Left ventricle myocardium superior (tissue), 1 donor: ENCODE measurements around the gene LIMCH1. TPM values are rescaled to one million over a fixed set of nuclear protein-coding genes. Genes with fewer than 3 reads are reported as not detected.

Experiments used
- ATAC-seq: fragments of 200-7000 bp; cut with Tn5 transposase; one replicate; pipeline ENCODE4 v1.9.1; 2020; ENCODE audit warnings: mild to moderate bottlenecking, moderate library complexity
- DNase-seq: peaks from one replicate; pipeline ENCODE4 v3.0.0-alpha.2; 2020
- intact Hi-C: fragments of 100-400 bp; cut with micrococcal nuclease; formaldehyde crosslinking; loops from one replicate; pipeline ENCODE4 v1.11.0; 2022
- total RNA-seq: library from RNA; stranded (reverse); fragmentation: NEBNext Ultra II Directional; extraction: Animal tissue kit (Norgen Biotek cat#: 25700); gene quantifications from one replicate; pipeline ENCODE4 v1.2.1, GENCODE V29; 2021
- donor health status: DM: no; HTN: yes; CAD: no; lungs with severe emphysema.

LIMCH1 gene
- total RNA-seq, 1 donor from 2014 or later, result 232 TPM

- intact Hi-C loops, result no loop called here
- ATAC-seq, result no peak
- DNase-seq, result no peak
These were observed 203.4 kb downstream of the LIMCH1 start for GRCh38 chr4:41741354-41741753.

- no peak for DNase-seq
- intact Hi-C loops, result no loop called here
- ATAC-seq, result no peak
These were observed 206.8 kb downstream of the LIMCH1 start for GRCh38 chr4:41744572-41745291.

GRCh38 chr4:41745292-41746024, 207.5 kb downstream of the LIMCH1 start:
- ATAC-seq (no peak), DNase-seq (no peak)
- intact Hi-C loops, result no loop called here

GRCh38 chr4:41746025-41746439, 208.1 kb downstream of the LIMCH1 start:
- DNase-seq (no peak), ATAC-seq (no peak)
- intact Hi-C loops, result no loop called here

- intact Hi-C loops, result no loop called here
- ATAC-seq, result no peak
These were observed 208.7 kb downstream of the LIMCH1 start for GRCh38 chr4:41746440-41747229.

GRCh38 chr4:41747230-41748055, 209.5 kb downstream of the LIMCH1 start:
- DNase-seq, result no peak
- intact Hi-C loops, result no loop called here

More at GRCh38 chr4:41746440-41747229, 208.7 kb downstream of the LIMCH1 start:
- no peak for DNase-seq

GRCh38 chr4:41748074-41748570, 210.2 kb downstream of the LIMCH1 start:
- no peak for DNase-seq
- intact Hi-C loops, result no loop called here
- ATAC-seq, result no peak

More at GRCh38 chr4:41747230-41748055, 209.5 kb downstream of the LIMCH1 start:
- ATAC-seq, result no peak

- no peak for DNase-seq
- no peak for ATAC-seq
- intact Hi-C loops, result no loop called here
These were observed 210.9 kb downstream of the LIMCH1 start, which contains the start of gene PHOX2B for GRCh38 chr4:41748571-41749475. PHOX2B (minus strand) TSS chr4:41748725; CDS start chr4:41748610, 115 bp downstream.

- intact Hi-C loops, result no loop called here
- no peak for DNase-seq
- ATAC-seq, result no peak
These were observed 211.7 kb downstream of the LIMCH1 start for GRCh38 chr4:41749631-41750039.

Other genes with a start within 250 kb of the LIMCH1 start
- not detected for gene PHOX2B, start 210.6 kb downstream of the LIMCH1 start, total RNA-seq